Gastrocnemius medialis (tissue), 4 donors: ENCODE data around the gene COL23A1. TPM values are rescaled to one million over a fixed set of nuclear protein-coding genes. Genes with fewer than 3 reads are reported as not detected.

Experiments used
- ATAC-seq, 2 donors: fragments of 150-250 bp; one replicate each; pipeline ENCODE4 v1.9.1; 2016
- DNase-seq, 2 donors: peaks; one replicate each; pipeline ENCODE4 v3.0.0-alpha.2; 2019
- H3K27ac ChIP-seq, 4 donors: fragments of 200-600 bp; sonication (generic); 1 replicate in 1 of 4; 2 replicates in 3 of 4; pipeline ENCODE4 v1.5.1; 2016 to 2018; ENCODE audit warnings: mild to moderate bottlenecking in 2 of 4, moderate library complexity in 1 of 4
- H3K27me3 ChIP-seq, 3 donors: fragments of 200-600 bp; sonication (generic) in 2 of 3; 1 replicate in 1 of 3; 2 replicates in 2 of 3; pipeline versions ENCODE4 v1.5.1 to v1.6.0; 2016 to 2019; ENCODE audit warnings: mild to moderate bottlenecking in 1 of 3, moderate library complexity in 1 of 3
- H3K36me3 ChIP-seq, 2 donors: fragments of 200-600 bp; sonication (generic) in 1 of 2; one replicate each; pipeline ENCODE4 v1.5.1; 2017 to 2018
- H3K4me1 ChIP-seq, 2 donors: fragments of 200-600 bp; sonication (generic) in 1 of 2; one replicate each; pipeline ENCODE4 v1.5.1; 2016 to 2017; ENCODE audit warnings: mild to moderate bottlenecking in 2 of 2
- H3K4me3 ChIP-seq, 4 donors: fragments of 200-600 bp; sonication (generic) in 3 of 4; 1 replicate in 1 of 4; 2 replicates in 3 of 4; pipeline ENCODE4 v1.5.1; 2016 to 2019; ENCODE audit warnings: mild to moderate bottlenecking in 2 of 4
- H3K9me3 ChIP-seq, 3 donors: fragments of 200-600 bp; sonication (generic) in 2 of 3; 1 replicate in 1 of 3; 2 replicates in 2 of 3; pipeline ENCODE4 v1.5.1; 2016 to 2019
- POLR2A ChIP-seq, 2 donors: fragments of 450-650 bp; IDR thresholded peaks; one replicate each; pipeline ENCODE4 v1.6.1; 2017; ENCODE audit warnings: antibody characterized with exemption in 2 of 2, mild to moderate bottlenecking in 2 of 2, moderate library complexity in 2 of 2
- in situ Hi-C, 4 donors: fragments of 200-750 bp; cut with MboI; loops; one replicate each; pipeline versions ENCODE4 v1.15.0 to v1.8.0; 2017; ENCODE audit warnings: low sequenced_read_pairs in 4 of 4
- intact Hi-C: fragments of 100-400 bp; cut with DNase I; formaldehyde crosslinking; loops from one replicate; pipeline ENCODE4 v1.15.1; 2023; ENCODE audit warnings: low total_unique reads
- total RNA-seq, 4 donors: library from RNA; depleted of rRNA; stranded (reverse); fragments of >200 nt; gene quantifications; one replicate each; pipeline versions ENCODE4 v1.1.0 to v1.2.3, GENCODE V29; 2016
- TF ChIP-seq, protein P1 (sequence below), 5 experiments: fragments of 450-650 bp in 3 of 5; fragments of 200-600 bp in 2 of 5; sonication (generic) in 2 of 5; IDR thresholded peaks in 4 of 5; conservative IDR thresholded peaks in 1 of 5; 1 replicate in 4 of 5; 2 replicates in 1 of 5; pipeline ENCODE4 v1.5.1; 2016 to 2019; ENCODE audit warnings: antibody characterized with exemption in 5 of 5, mild to moderate bottlenecking in 3 of 5, moderate library complexity in 3 of 5

COL23A1 gene
- total RNA-seq, 4 donors from 2014 or later, result 0.62 to 1.1 (median 0.97) TPM; not detected in 1

- TF ChIP-seq, protein P1, sequence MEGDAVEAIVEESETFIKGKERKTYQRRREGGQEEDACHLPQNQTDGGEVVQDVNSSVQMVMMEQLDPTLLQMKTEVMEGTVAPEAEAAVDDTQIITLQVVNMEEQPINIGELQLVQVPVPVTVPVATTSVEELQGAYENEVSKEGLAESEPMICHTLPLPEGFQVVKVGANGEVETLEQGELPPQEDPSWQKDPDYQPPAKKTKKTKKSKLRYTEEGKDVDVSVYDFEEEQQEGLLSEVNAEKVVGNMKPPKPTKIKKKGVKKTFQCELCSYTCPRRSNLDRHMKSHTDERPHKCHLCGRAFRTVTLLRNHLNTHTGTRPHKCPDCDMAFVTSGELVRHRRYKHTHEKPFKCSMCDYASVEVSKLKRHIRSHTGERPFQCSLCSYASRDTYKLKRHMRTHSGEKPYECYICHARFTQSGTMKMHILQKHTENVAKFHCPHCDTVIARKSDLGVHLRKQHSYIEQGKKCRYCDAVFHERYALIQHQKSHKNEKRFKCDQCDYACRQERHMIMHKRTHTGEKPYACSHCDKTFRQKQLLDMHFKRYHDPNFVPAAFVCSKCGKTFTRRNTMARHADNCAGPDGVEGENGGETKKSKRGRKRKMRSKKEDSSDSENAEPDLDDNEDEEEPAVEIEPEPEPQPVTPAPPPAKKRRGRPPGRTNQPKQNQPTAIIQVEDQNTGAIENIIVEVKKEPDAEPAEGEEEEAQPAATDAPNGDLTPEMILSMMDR (IDR thresholded peaks at IDR 0.05 in 4 of 5, conservative IDR thresholded peaks at IDR 0.05 in 1 of 5), result no peak
- TF ChIP-seq POLR2A (IDR thresholded peaks at IDR 0.05), result no peak
- no peak overlapping the region for H3K27ac ChIP-seq
- H3K9me3 ChIP-seq, result no peaks in the 10 kb centered on the region
- H3K4me1 ChIP-seq, result no peaks in the 10 kb centered on the region
- DNase-seq (no peak), ATAC-seq (no peak)
- H3K27me3 ChIP-seq, result peaks cover 16 to 25% (median 23%) of the 10 kb centered on the region in 3 donors
- intact Hi-C loops (no loop called here), in situ Hi-C loops (no loop called here)
- H3K36me3 ChIP-seq, result no peaks in the 10 kb centered on the region
- H3K4me3 ChIP-seq, result no peak overlapping the region
Measured at GRCh38 chr5:178573216-178573615, 17.0 kb downstream of the COL23A1 start.

DNA sequence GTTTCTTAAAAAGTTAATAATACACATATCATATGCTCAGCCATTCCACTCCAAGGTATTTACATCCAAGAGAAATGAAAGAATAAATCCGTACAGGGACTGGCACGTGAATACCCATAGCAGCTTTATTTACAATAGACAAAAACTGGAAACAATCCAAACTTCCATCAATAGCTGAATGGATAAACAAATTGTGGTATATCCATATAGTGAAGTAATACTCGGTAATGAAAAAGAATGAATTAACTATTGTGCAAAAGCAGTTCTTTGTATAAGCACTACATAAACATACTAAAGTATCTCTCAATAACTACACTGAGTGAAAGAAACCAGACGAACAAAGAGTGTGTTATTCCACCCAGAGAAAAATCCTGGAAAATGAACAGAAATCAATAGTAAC lies 17.6 kb downstream of the COL23A1 start:
- intact Hi-C loops, result no loop called here
- no peak for ATAC-seq
- TF ChIP-seq POLR2A (IDR thresholded peaks at IDR 0.05), result no peak
- TF ChIP-seq, protein P1 (IDR thresholded peaks at IDR 0.05 in 4 of 5, conservative IDR thresholded peaks at IDR 0.05 in 1 of 5), result no peak
- no peak for DNase-seq
- H3K4me3 ChIP-seq, result no peak overlapping the region
- no peaks in the 10 kb centered on the region for H3K9me3 ChIP-seq
- in situ Hi-C loops, result no loop called here
- H3K36me3 ChIP-seq, result no peaks in the 10 kb centered on the region
- no peak overlapping the region for H3K27ac ChIP-seq
- H3K27me3 ChIP-seq, result peaks cover 15 to 23% (median 22%) of the 10 kb centered on the region in 3 donors
- no peaks in the 10 kb centered on the region for H3K4me1 ChIP-seq

- no peaks in the 10 kb centered on the region for H3K36me3 ChIP-seq
- no peak for ATAC-seq
- in situ Hi-C loops (loop anchor here in 1 of 4 donors (10.0 kb wide), 1 partner anchor 285 kb away; no protein-coding TSS in a partner anchor), intact Hi-C loops (no loop called here)
- TF ChIP-seq POLR2A (IDR thresholded peaks at IDR 0.05), result no peak
- TF ChIP-seq, protein P1 (IDR thresholded peaks at IDR 0.05 in 4 of 5, conservative IDR thresholded peaks at IDR 0.05 in 1 of 5), result no peak
- H3K4me3 ChIP-seq, result no peak overlapping the region
- peaks cover 0 to 3% (median 0%) of the 10 kb centered on the region in 3 donors for H3K27me3 ChIP-seq
- no peak overlapping the region for H3K27ac ChIP-seq
- H3K9me3 ChIP-seq, result no peaks in the 10 kb centered on the region
- no peak for DNase-seq
- H3K4me1 ChIP-seq, result no peaks in the 10 kb centered on the region
Measured at GRCh38 chr5:178569485-178569884, 20.7 kb downstream of the COL23A1 start.

DNA sequence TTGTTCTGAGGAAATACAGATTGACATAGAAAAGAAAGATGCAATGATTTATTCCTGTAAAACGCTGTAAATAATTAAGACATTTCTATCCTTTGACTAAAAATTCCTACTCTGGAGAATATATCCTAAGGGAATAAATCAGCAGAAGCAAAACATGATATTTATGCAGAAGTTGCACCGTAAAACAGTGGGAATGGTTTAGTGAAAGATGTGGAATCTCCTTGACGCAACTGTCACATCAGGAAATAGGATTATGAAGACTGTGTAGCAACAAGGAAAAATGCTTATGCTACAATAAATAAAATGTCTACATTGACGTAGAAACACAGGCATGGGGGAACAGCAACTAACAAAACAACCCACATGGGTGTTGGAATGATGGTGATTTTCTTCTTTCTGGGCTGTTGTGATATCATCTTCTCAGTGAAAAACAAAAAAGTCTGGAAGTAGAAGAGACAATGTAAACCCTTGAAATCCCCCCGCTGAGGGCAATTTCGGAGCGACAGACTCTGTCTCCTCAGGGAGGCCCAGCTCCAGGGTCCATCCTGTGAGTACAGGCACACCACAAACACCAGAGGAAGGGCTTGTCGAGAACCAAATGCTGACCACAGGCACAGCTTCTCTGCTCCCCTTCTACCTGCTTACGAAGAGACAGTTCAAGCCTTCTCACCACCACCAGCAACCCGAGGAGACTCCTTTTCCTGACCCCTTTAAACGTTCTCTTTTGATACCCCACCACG lies 25.2 kb downstream of the COL23A1 start:
- in situ Hi-C loops, result loop anchor here in 1 of 4 donors (10.0 kb wide), 1 partner anchor 280 kb away; no protein-coding TSS in a partner anchor
- intact Hi-C loops, result no loop called here
- Histone ChIP-seq H3K4me3 (no peak overlapping the region), H3K4me1 (no peaks in the 10 kb centered on the region), H3K27me3 (no peaks in the 10 kb centered on the region), H3K9me3 (no peaks in the 10 kb centered on the region), H3K36me3 (no peaks in the 10 kb centered on the region), H3K27ac (no peak overlapping the region)
- no peak for TF ChIP-seq POLR2A (IDR thresholded peaks at IDR 0.05)
- TF ChIP-seq, protein P1 (IDR thresholded peaks at IDR 0.05 in 4 of 5, conservative IDR thresholded peaks at IDR 0.05 in 1 of 5), result no peak
- DNase-seq (no peak), ATAC-seq (no peak)
